K562 (cell line): Measurements from ENCODE around the gene DGCR8. TPM values are rescaled to one million over a fixed set of nuclear protein-coding genes. Genes with fewer than 3 reads are reported as not detected.
A peak's percentile ranks its signal among the peaks of the same experiment; 100 is the strongest.

Experiments
- BRD9 ChIP-seq: fragments of 450-650 bp; IDR thresholded peaks from 2 replicates; pipeline ENCODE4 v1.6.1; 2018; ENCODE audit warnings: low read depth; ENCODE audit not compliant: partially characterized antibody
- CBFB ChIP-seq: sonication (generic); formaldehyde crosslinking; IDR thresholded peaks from 2 replicates; pipeline ENCODE4 v1.4.0; 2020; ENCODE audit warnings: mild to moderate bottlenecking, missing genetic modification reagents
- GTF3C2 ChIP-seq: IDR thresholded peaks from 3 replicates; pipeline ENCODE4 v1.6.1; 2011; ENCODE audit warnings: borderline replicate concordance, mild to moderate bottlenecking, moderate library complexity; ENCODE audit not compliant: insufficient read length; ENCODE audit errors: extremely low read depth
- HCFC1 ChIP-seq: IDR thresholded peaks from 2 replicates; pipeline ENCODE4 v1.6.1; 2012; ENCODE audit warnings: low read depth, low read length, improper control_type of control experiment
- POLR3A ChIP-seq: IDR thresholded peaks from 2 replicates; pipeline ENCODE4 v1.6.1; 2011; ENCODE audit warnings: borderline replicate concordance, mild to moderate bottlenecking, moderate library complexity; ENCODE audit not compliant: insufficient read length, insufficient read depth; ENCODE audit errors: extremely low read depth
- PPARD ChIP-seq: fragments of 250-450 bp; sonication (Bioruptor Pico); IDR thresholded peaks from 2 replicates; pipeline ENCODE4 v1.8.0; 2022; ENCODE audit warnings: inconsistent platforms, mild to moderate bottlenecking, moderate library complexity
- RBBP5 ChIP-seq: fragments of 200-600 bp; sonication (generic); IDR thresholded peaks from 2 replicates; pipeline ENCODE4 v1.6.1; 2012; ENCODE audit warnings: borderline replicate concordance, mild to moderate bottlenecking, low read length, control low read depth, inconsistent platforms; ENCODE audit not compliant: insufficient read depth, poor library complexity, severe bottlenecking
- RREB1 ChIP-seq: fragments of 250-450 bp; sonication (Bioruptor Pico); IDR thresholded peaks from 2 replicates; pipeline ENCODE4 v1.4.0; 2020
- SMAD4 ChIP-seq: fragments of 250-450 bp; sonication (Bioruptor Pico); conservative IDR thresholded peaks from 2 replicates; pipeline ENCODE4 v1.8.0; 2021; ENCODE audit warnings: inconsistent platforms, mild to moderate bottlenecking, moderate library complexity
- ZNF431 ChIP-seq: sonication (generic); formaldehyde crosslinking; IDR thresholded peaks from 2 replicates; pipeline ENCODE4 v1.8.0; 2022; ENCODE audit warnings: mild to moderate bottlenecking, missing genetic modification reagents
- polyA plus RNA-seq, 8 experiments: library from polyadenylated mRNA; depleted of rRNA in 4 of 8; stranded (reverse) in 5 of 8; unstranded in 3 of 8; fragments of >200 nt; fragmentation: Nextera tagmentation in 2 of 8; fragmentation: Illumina TruSeq in 1 of 8; extraction: Ambion mirVana in 2 of 8; extraction: Trizol in 1 of 8; gene quantifications; 2 replicates each; pipeline versions ENCODE4 v1.2.1 to v1.2.3, GENCODE V29; 2011 to 2014; ENCODE audit warnings: inconsistent platforms in 1 of 8, missing spikeins in 1 of 8
- total RNA-seq, 7 experiments: library from RNA; depleted of rRNA in 6 of 7; stranded (reverse); fragments of >200 nt in 6 of 7; fragmentation: Illumina TruSeq in 2 of 7; extraction: Trizol in 2 of 7; gene quantifications; 2 replicates each; pipeline versions ENCODE4 v1.2.1 to v1.2.3, GENCODE V29; 2011 to 2021; ENCODE audit warnings: low replicate concordance in 1 of 7

The DGCR8 gene
- total and polyA plus RNA-seq, 9 of the 15 experiments (the other 6 are each of a cell fraction or from before 2014, with no cell fraction given) = 5.9 to 144 (median 80.1) TPM

- TF ChIP-seq RBBP5 = no peak
- no peak for TF ChIP-seq CBFB
- TF ChIP-seq SMAD4 (CRISPR knock-in tag) = peak; percentile 32; the same call in 1 of the 2 replicates
- no peak for TF ChIP-seq HCFC1
- no peak for TF ChIP-seq PPARD (CRISPR knock-in tag)
- TF ChIP-seq ZNF431 (CRISPR knock-in tag) = no peak
- TF ChIP-seq RREB1 (CRISPR knock-in tag) = no peak
- no peak for TF ChIP-seq GTF3C2
- TF ChIP-seq BRD9 = no peak
- TF ChIP-seq POLR3A = no peak
Observed at GRCh38 chr22:20034143-20034542, 45.9 kb upstream of the DGCR8 start (continued).
